Measurements from ENCODE around the gene OSBPL10.

OSBPL10 gene

GRCh38 chr3:31810991-31811433 lies 170.1 kb downstream of the OSBPL10 start:
- CTCF ChIA-PET, result no interaction called here
- TF ChIP-seq CTBP1 (IDR thresholded peaks at IDR 0.05; ENCODE audit: borderline replicate concordance), result no peak
- no peak for DNase-seq (ENCODE audit: extremely low spot score)
- POLR2A ChIA-PET, result no interaction called here

- ChIA-PET CTCF (no interaction called here), POLR2A (no interaction called here)
- no peak for TF ChIP-seq PKNOX1 (IDR thresholded peaks at IDR 0.05)
- TF ChIP-seq FOXA1 (IDR thresholded peaks at IDR 0.05), result no peak
- no peak for TF ChIP-seq BHLHE40 (IDR thresholded peaks at IDR 0.05; ENCODE audit: borderline replicate concordance)
- no peak for TF ChIP-seq TARDBP (IDR thresholded peaks at IDR 0.05)
- no peak for TF ChIP-seq ARNT (IDR thresholded peaks at IDR 0.05)
- TF ChIP-seq LEF1 (IDR thresholded peaks at IDR 0.05; ENCODE audit: borderline replicate concordance), result no peak
- TF ChIP-seq SUZ12 (IDR thresholded peaks at IDR 0.05), result no peak
- no peak for TF ChIP-seq NFRKB (IDR thresholded peaks at IDR 0.05)
- TF ChIP-seq SP1 (IDR thresholded peaks at IDR 0.05), result no peak
- TF ChIP-seq FOXM1 (IDR thresholded peaks at IDR 0.05; ENCODE audit: borderline replicate concordance), result no peak
- TF ChIP-seq FOXK2 (IDR thresholded peaks at IDR 0.05), result no peak
- DNase-seq (ENCODE audit: extremely low spot score), result no peak
These were observed 172.8 kb downstream of the OSBPL10 start for GRCh38 chr3:31808143-31808720.

- DNase-seq (ENCODE audit: extremely low spot score), result no peak
- TF ChIP-seq FOXK2 (IDR thresholded peaks at IDR 0.05) (no peak), SUZ12 (IDR thresholded peaks at IDR 0.05) (no peak)
- POLR2A ChIA-PET, result no interaction called here
- CTCF ChIA-PET, result no interaction called here
These were observed 176.6 kb downstream of the OSBPL10 start for GRCh38 chr3:31804251-31805051.

GRCh38 chr3:31802981-31803740 lies 177.9 kb downstream of the OSBPL10 start:
- DNase-seq (ENCODE audit: extremely low spot score), result no peak
- ChIA-PET CTCF (no interaction called here), POLR2A (no interaction called here)
- TF ChIP-seq ARNT (IDR thresholded peaks at IDR 0.05) (no peak), ZNF384 (IDR thresholded peaks at IDR 0.05) (no peak), TARDBP (IDR thresholded peaks at IDR 0.05) (no peak), FOXM1 (IDR thresholded peaks at IDR 0.05; ENCODE audit: borderline replicate concordance) (no peak)

GRCh38 chr3:31800436-31800835 lies 180.6 kb downstream of the OSBPL10 start:
- ChIA-PET CTCF (interaction anchor here (0.6 kb wide), 1 partner anchor 19 kb away, joined by 3 read pairs; no protein-coding TSS in a partner anchor), POLR2A (no interaction called here)
- TF ChIP-seq ARNT (IDR thresholded peaks at IDR 0.05) (no peak), CTBP1 (IDR thresholded peaks at IDR 0.05; ENCODE audit: borderline replicate concordance) (no peak), FOXK2 (IDR thresholded peaks at IDR 0.05) (no peak), BHLHE40 (IDR thresholded peaks at IDR 0.05; ENCODE audit: borderline replicate concordance) (no peak), HDGF (IDR thresholded peaks at IDR 0.05; ENCODE audit: borderline replicate concordance) (no peak), ELF4 (IDR thresholded peaks at IDR 0.05) (no peak), FOXM1 (IDR thresholded peaks at IDR 0.05; ENCODE audit: borderline replicate concordance) (no peak), ZNF384 (IDR thresholded peaks at IDR 0.05) (no peak), LEF1 (IDR thresholded peaks at IDR 0.05; ENCODE audit: borderline replicate concordance) (no peak), SP1 (IDR thresholded peaks at IDR 0.05) (no peak), FOXA1 (IDR thresholded peaks at IDR 0.05) (no peak), TARDBP (IDR thresholded peaks at IDR 0.05) (no peak)
- no peak for DNase-seq (ENCODE audit: extremely low spot score)

- no peak for DNase-seq (ENCODE audit: extremely low spot score)
- TF ChIP-seq LEF1 (IDR thresholded peaks at IDR 0.05; ENCODE audit: borderline replicate concordance) (no peak), FOXK2 (IDR thresholded peaks at IDR 0.05) (no peak), HDGF (IDR thresholded peaks at IDR 0.05; ENCODE audit: borderline replicate concordance) (no peak), TARDBP (IDR thresholded peaks at IDR 0.05) (no peak), NFRKB (IDR thresholded peaks at IDR 0.05) (no peak), FOXM1 (IDR thresholded peaks at IDR 0.05; ENCODE audit: borderline replicate concordance) (no peak), PKNOX1 (IDR thresholded peaks at IDR 0.05) (no peak)
- CTCF ChIA-PET, result no interaction called here
- POLR2A ChIA-PET, result no interaction called here
These were observed 182.2 kb downstream of the OSBPL10 start for GRCh38 chr3:31798840-31799239.

GRCh38 chr3:31793821-31794220 lies 187.2 kb downstream of the OSBPL10 start:
- ChIA-PET POLR2A (no interaction called here), CTCF (no interaction called here)
- no peak for TF ChIP-seq BHLHE40 (IDR thresholded peaks at IDR 0.05; ENCODE audit: borderline replicate concordance)
- no peak for TF ChIP-seq HDGF (IDR thresholded peaks at IDR 0.05; ENCODE audit: borderline replicate concordance)
- no peak for TF ChIP-seq ELF4 (IDR thresholded peaks at IDR 0.05)
- no peak for TF ChIP-seq ARNT (IDR thresholded peaks at IDR 0.05)
- no peak for TF ChIP-seq NFRKB (IDR thresholded peaks at IDR 0.05)
- no peak for TF ChIP-seq LEF1 (IDR thresholded peaks at IDR 0.05; ENCODE audit: borderline replicate concordance)
- TF ChIP-seq CTBP1 (IDR thresholded peaks at IDR 0.05; ENCODE audit: borderline replicate concordance), result no peak
- no peak for TF ChIP-seq SUZ12 (IDR thresholded peaks at IDR 0.05)
- TF ChIP-seq PKNOX1 (IDR thresholded peaks at IDR 0.05), result no peak
- no peak for TF ChIP-seq L3MBTL2 (conservative IDR thresholded peaks at IDR 0.05)
- TF ChIP-seq FOXK2 (IDR thresholded peaks at IDR 0.05), result no peak
- no peak for TF ChIP-seq ZNF384 (IDR thresholded peaks at IDR 0.05)
- no peak for TF ChIP-seq FOXM1 (IDR thresholded peaks at IDR 0.05; ENCODE audit: borderline replicate concordance)
- TF ChIP-seq FOXA1 (IDR thresholded peaks at IDR 0.05), result no peak
- no peak for TF ChIP-seq TARDBP (IDR thresholded peaks at IDR 0.05)
- no peak for TF ChIP-seq SP1 (IDR thresholded peaks at IDR 0.05)

More at GRCh38 chr3:31793821-31794220, 187.2 kb downstream of the OSBPL10 start:
- DNase-seq (ENCODE audit: extremely low spot score), result no peak

Data from HEK293T (cell line).